ENCODE measurements around the gene DCLRE1C.
"Not testable (repeated sequence)": the region's sequence is repeated elsewhere in the genome, so short reads cannot be mapped to it uniquely, and the experiment has no call there.

Gene DCLRE1C

DNA sequence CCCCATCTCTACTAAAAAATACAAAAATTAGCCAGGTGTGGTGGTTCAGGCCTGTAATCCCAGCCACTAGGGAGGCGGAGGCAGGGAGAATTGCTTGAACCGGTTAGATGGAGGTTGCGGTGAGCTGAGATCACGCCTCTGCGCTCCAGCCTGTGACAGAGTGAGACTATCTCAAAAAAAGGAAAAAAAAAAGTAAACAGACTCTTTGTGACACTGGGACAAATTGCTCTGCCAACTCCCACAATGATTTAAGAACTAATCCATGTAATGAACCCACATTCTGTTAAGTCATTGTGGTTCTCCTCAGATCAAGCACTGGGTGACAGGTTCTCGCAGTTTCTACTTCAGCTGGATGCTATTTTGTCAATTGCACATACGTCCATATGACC is 11.0 kb downstream of the DCLRE1C start:
- H3K27ac ChIP-seq (ENCODE audit: low read depth in 2 of 2, low read length in 2 of 2); H3K9ac ChIP-seq (ENCODE audit: low read depth in 1 of 2, low read length in 2 of 2); H3K27me3 ChIP-seq (ENCODE audit: control insufficient read depth in 2 of 2, insufficient read depth in 2 of 2, low read length in 2 of 2); H3K4me3 ChIP-seq (ENCODE audit: low read length in 2 of 2); H3K4me1 ChIP-seq (ENCODE audit: control insufficient read depth in 2 of 2, insufficient read depth in 2 of 2, low read length in 2 of 2); H3K9me3 ChIP-seq (ENCODE audit: control insufficient read depth in 2 of 2, low read length in 2 of 2): not testable (repeated sequence)
- peaks cover 7 to 27% of the 10 kb centered on the region in 2 donors for H3K36me3 ChIP-seq (ENCODE audit: control insufficient read depth in 2 of 2, insufficient read depth in 2 of 2, low read length in 2 of 2)

DNA sequence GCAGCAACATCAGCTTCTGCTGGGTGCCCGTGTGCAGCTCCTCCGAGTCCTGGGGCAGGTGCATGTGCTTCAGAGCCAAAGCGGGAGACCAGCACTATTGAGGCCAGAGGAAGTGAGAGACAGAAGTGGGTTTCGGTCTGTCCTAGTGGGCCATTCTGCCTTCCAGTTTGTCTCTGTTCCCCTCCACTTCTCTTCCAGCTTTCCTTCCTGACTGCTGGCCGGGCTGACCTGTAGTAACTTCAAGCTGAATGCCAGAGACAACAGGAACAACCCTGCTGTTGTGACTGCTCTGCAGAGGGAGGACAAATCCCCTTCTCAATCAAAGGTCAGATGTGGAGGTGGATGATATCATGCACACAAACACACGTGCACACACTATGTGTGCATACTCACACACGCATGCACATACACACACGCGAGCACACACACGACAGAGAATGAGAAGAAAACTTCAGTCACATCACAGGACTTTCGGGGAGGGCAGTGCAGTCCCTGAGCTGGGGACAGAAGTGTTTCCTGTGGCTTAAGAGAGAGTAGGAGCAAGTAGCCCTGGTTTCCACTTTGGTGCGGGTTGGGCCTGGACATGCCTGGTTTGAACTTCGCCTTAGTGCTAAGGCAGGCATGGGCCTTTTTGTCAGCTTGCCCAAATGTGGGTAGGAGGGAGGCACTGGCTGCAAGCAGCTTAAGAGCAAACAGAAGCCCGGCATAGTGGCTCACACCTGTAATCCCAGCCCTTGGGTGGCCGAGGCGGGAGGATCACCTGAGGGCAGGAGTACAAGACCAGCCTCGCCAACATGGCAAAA is 11.5 kb downstream of the DCLRE1C start:
- not testable (repeated sequence) for H3K4me3 ChIP-seq (ENCODE audit: low read length in 2 of 2); H3K27me3 ChIP-seq (ENCODE audit: control insufficient read depth in 2 of 2, insufficient read depth in 2 of 2, low read length in 2 of 2); H3K9ac ChIP-seq (ENCODE audit: low read depth in 1 of 2, low read length in 2 of 2); H3K9me3 ChIP-seq (ENCODE audit: control insufficient read depth in 2 of 2, low read length in 2 of 2); H3K4me1 ChIP-seq (ENCODE audit: control insufficient read depth in 2 of 2, insufficient read depth in 2 of 2, low read length in 2 of 2)
- peaks cover 7 to 24% of the 10 kb centered on the region in 2 donors for H3K36me3 ChIP-seq (ENCODE audit: control insufficient read depth in 2 of 2, insufficient read depth in 2 of 2, low read length in 2 of 2)
- H3K27ac ChIP-seq (ENCODE audit: low read depth in 2 of 2, low read length in 2 of 2): peak overlapping the region in 1 of 2 donors; percentile 11

DNA sequence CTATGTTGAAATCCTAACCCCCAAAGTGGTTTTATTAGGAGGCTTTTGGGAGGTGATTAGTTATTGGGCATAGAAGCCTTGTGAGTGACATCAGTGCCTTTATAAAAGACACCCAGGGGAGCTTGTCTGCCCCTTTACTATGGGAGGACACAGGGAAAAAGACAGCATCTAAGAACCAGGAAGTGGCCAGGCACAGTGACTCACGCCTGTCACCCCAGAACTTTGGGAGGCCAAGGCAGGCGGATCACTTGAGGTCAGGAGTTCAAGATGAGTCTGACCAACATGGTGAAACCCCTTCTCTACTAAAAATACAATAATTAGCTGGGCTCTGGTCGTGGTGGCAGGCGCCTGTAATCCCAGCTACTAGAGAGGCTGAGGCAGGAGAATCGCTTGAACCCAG is 14.9 kb downstream of the DCLRE1C start:
- not testable (repeated sequence) for H3K4me3 ChIP-seq (ENCODE audit: low read length in 2 of 2); H3K9ac ChIP-seq (ENCODE audit: low read depth in 1 of 2, low read length in 2 of 2); H3K9me3 ChIP-seq (ENCODE audit: control insufficient read depth in 2 of 2, low read length in 2 of 2); H3K4me1 ChIP-seq (ENCODE audit: control insufficient read depth in 2 of 2, insufficient read depth in 2 of 2, low read length in 2 of 2); H3K27me3 ChIP-seq (ENCODE audit: control insufficient read depth in 2 of 2, insufficient read depth in 2 of 2, low read length in 2 of 2); H3K27ac ChIP-seq (ENCODE audit: low read depth in 2 of 2, low read length in 2 of 2)
- peaks cover 6 to 27% of the 10 kb centered on the region in 2 donors for H3K36me3 ChIP-seq (ENCODE audit: control insufficient read depth in 2 of 2, insufficient read depth in 2 of 2, low read length in 2 of 2)

DNA sequence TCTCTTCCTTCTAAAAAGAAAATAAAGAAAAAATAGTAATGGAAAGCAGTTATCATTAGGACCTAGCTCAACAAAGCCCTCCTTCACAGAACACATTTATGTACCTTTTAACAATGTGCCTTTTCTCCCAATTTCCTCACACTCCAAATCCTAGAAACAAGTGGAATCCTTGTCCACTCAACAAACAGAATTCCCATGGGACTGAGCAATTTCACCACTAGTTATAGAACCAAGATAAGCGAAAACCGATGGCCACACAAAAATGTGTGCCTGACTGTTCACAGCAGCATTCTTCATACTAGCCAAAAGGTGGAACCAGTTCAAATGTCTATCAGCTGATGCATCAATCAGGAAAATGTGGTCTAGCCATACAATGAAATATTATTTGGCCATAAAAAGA is 17.3 kb downstream of the DCLRE1C start:
- no peak overlapping the region for H3K27ac ChIP-seq (ENCODE audit: low read depth in 2 of 2, low read length in 2 of 2)
- H3K4me3 ChIP-seq (ENCODE audit: low read length in 2 of 2): no peak overlapping the region
- no peaks in the 10 kb centered on the region for H3K27me3 ChIP-seq (ENCODE audit: control insufficient read depth in 2 of 2, insufficient read depth in 2 of 2, low read length in 2 of 2)
- no peak overlapping the region for H3K9ac ChIP-seq (ENCODE audit: low read depth in 1 of 2, low read length in 2 of 2)
- H3K36me3 ChIP-seq (ENCODE audit: control insufficient read depth in 2 of 2, insufficient read depth in 2 of 2, low read length in 2 of 2): peaks cover 16 to 35% of the 10 kb centered on the region in 2 donors
- H3K4me1 ChIP-seq (ENCODE audit: control insufficient read depth in 2 of 2, insufficient read depth in 2 of 2, low read length in 2 of 2): no peaks in the 10 kb centered on the region
- no peaks in the 10 kb centered on the region for H3K9me3 ChIP-seq (ENCODE audit: control insufficient read depth in 2 of 2, low read length in 2 of 2)

DNA sequence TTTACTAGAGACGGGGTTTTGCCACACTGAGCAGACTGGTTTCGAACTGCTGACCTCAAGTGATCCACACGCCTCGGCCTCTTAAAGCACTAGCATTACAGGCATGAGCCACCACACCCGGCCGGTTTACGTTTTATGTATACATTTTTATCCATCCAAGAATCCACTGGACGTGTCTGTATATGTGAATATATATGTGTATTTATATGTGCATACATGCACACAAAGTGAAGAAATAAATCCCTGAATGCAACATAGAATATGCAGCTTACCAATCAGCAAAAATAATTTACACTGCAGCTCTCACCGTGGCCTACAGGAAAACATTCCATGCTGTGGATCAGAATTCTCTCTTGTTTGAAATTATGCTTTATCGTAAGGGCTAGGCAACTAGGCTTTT is 23.3 kb downstream of the DCLRE1C start:
- no peaks in the 10 kb centered on the region for H3K9me3 ChIP-seq (ENCODE audit: control insufficient read depth in 2 of 2, low read length in 2 of 2)
- no peaks in the 10 kb centered on the region for H3K4me1 ChIP-seq (ENCODE audit: control insufficient read depth in 2 of 2, insufficient read depth in 2 of 2, low read length in 2 of 2)
- peaks cover 45 to 54% of the 10 kb centered on the region in 2 donors for H3K36me3 ChIP-seq (ENCODE audit: control insufficient read depth in 2 of 2, insufficient read depth in 2 of 2, low read length in 2 of 2)
- no peak overlapping the region for H3K27ac ChIP-seq (ENCODE audit: low read depth in 2 of 2, low read length in 2 of 2)
- no peaks in the 10 kb centered on the region for H3K27me3 ChIP-seq (ENCODE audit: control insufficient read depth in 2 of 2, insufficient read depth in 2 of 2, low read length in 2 of 2)
- H3K9ac ChIP-seq (ENCODE audit: low read depth in 1 of 2, low read length in 2 of 2): no peak overlapping the region
- no peak overlapping the region for H3K4me3 ChIP-seq (ENCODE audit: low read length in 2 of 2)

DNA sequence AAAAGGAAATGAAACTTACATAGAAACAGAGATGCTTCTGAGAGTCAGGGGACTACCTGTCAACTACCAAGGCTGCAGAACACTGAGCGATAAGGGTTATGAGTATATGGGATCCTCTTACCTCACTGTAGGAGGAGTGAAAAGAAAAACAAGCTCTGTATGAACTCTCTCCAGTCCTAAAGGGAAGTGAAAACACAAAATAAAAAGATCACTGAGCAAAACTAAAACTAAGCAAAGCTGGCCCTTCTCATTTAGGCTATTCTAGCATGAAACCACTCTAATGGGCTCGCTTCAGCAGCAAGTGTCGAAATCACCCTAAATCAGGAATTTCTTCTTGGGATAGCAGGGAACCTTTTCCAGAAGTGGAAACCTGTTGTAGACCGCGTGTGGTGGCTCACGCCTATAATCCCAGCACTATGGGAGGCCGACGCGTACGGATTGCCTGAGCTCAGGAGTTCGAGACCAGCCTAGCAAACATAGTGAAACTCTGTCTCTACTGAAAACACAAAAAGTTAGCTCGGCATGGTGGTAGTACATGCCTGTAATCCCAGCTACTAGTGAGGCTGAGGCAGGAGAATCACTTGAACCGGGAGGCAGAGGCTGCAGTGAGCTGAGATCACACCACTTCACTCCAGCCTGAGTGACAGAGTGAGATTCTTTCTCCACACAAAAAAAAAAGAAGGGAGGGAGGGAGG is 27.0 kb downstream of the DCLRE1C start:
- Histone ChIP-seq H3K9me3 (ENCODE audit: control insufficient read depth in 2 of 2, low read length in 2 of 2) (no peaks in the 10 kb centered on the region), H3K36me3 (ENCODE audit: control insufficient read depth in 2 of 2, insufficient read depth in 2 of 2, low read length in 2 of 2) (peaks cover 49 to 50% of the 10 kb centered on the region in 2 donors), H3K4me1 (ENCODE audit: control insufficient read depth in 2 of 2, insufficient read depth in 2 of 2, low read length in 2 of 2) (no peaks in the 10 kb centered on the region), H3K27me3 (ENCODE audit: control insufficient read depth in 2 of 2, insufficient read depth in 2 of 2, low read length in 2 of 2) (no peaks in the 10 kb centered on the region), H3K9ac (ENCODE audit: low read depth in 1 of 2, low read length in 2 of 2) (no peak overlapping the region), H3K27ac (ENCODE audit: low read depth in 2 of 2, low read length in 2 of 2) (peak overlapping the region in 1 of 2 donors; percentile 33), H3K4me3 (ENCODE audit: low read length in 2 of 2) (no peak overlapping the region)

DNA sequence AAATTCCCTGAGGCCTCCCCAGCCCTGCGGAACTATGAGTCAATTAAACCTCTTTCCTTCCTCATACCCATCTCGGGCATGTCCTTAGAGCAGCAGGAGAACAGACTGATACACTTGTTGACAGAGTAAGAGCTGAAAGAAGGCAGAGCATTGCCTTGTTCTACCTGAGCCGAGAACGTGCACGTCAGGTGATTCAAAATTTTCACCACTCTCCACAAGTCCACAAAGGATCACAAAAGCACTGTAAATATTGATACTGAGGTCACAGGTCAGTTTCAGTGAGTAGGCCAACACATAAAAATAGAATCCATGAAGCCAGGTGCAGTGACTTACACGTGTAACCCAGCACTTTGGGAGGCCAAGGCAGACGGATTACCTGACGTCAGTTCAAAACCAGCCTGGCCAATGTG is 27.8 kb downstream of the DCLRE1C start:
- Histone ChIP-seq H3K4me3 (ENCODE audit: low read length in 2 of 2) (no peak overlapping the region), H3K36me3 (ENCODE audit: control insufficient read depth in 2 of 2, insufficient read depth in 2 of 2, low read length in 2 of 2) (peaks cover 48 to 54% of the 10 kb centered on the region in 2 donors), H3K27me3 (ENCODE audit: control insufficient read depth in 2 of 2, insufficient read depth in 2 of 2, low read length in 2 of 2) (no peaks in the 10 kb centered on the region), H3K9ac (ENCODE audit: low read depth in 1 of 2, low read length in 2 of 2) (no peak overlapping the region), H3K4me1 (ENCODE audit: control insufficient read depth in 2 of 2, insufficient read depth in 2 of 2, low read length in 2 of 2) (no peaks in the 10 kb centered on the region), H3K27ac (ENCODE audit: low read depth in 2 of 2, low read length in 2 of 2) (no peak overlapping the region), H3K9me3 (ENCODE audit: control insufficient read depth in 2 of 2, low read length in 2 of 2) (no peaks in the 10 kb centered on the region)

DNA sequence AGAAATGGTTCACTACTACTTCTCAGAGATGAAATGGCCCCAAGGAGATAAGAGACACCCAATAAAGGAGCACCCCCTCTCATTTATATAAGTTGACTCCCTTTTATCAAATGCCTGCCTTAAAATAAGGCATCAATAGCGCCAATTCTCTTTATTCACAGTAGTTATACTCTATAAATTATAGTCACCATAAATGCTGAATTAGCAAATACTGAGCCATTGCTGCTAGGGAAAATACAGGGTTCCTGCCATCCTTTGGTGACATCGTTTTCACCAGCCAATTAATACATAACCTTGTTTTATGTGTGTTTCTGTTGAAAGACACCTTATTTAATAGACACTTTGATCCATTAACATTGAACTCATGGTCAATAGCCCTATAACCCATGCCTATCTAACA is 28.6 kb downstream of the DCLRE1C start:
- H3K27me3 ChIP-seq (ENCODE audit: control insufficient read depth in 2 of 2, insufficient read depth in 2 of 2, low read length in 2 of 2): no peaks in the 10 kb centered on the region
- H3K9me3 ChIP-seq (ENCODE audit: control insufficient read depth in 2 of 2, low read length in 2 of 2): no peaks in the 10 kb centered on the region
- H3K36me3 ChIP-seq (ENCODE audit: control insufficient read depth in 2 of 2, insufficient read depth in 2 of 2, low read length in 2 of 2): peaks cover 44 to 50% of the 10 kb centered on the region in 2 donors
- H3K27ac ChIP-seq (ENCODE audit: low read depth in 2 of 2, low read length in 2 of 2): no peak overlapping the region
- H3K4me1 ChIP-seq (ENCODE audit: control insufficient read depth in 2 of 2, insufficient read depth in 2 of 2, low read length in 2 of 2): no peaks in the 10 kb centered on the region
- no peak overlapping the region for H3K4me3 ChIP-seq (ENCODE audit: low read length in 2 of 2)
- no peak overlapping the region for H3K9ac ChIP-seq (ENCODE audit: low read depth in 1 of 2, low read length in 2 of 2)

DNA sequence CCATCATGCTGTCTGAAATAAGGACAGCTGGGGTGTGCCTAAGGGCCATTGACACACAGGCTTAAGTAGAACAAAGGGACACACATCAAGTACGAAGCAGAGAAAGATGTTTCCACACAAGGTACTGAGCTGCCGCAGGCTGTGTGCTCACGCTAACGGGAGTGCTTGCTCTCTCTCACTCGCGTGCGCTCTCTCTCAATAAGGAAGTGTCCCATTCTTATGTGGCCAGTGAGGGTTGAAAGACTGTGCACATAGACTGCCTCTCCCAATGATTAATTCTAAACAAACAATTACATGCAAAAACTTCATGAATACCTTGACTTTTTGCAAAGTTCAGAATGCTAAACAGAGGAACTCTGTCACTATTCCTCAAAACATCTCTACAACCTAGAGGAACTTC is 29.9 kb downstream of the DCLRE1C start:
- no peak overlapping the region for H3K4me3 ChIP-seq (ENCODE audit: low read length in 2 of 2)

DNA sequence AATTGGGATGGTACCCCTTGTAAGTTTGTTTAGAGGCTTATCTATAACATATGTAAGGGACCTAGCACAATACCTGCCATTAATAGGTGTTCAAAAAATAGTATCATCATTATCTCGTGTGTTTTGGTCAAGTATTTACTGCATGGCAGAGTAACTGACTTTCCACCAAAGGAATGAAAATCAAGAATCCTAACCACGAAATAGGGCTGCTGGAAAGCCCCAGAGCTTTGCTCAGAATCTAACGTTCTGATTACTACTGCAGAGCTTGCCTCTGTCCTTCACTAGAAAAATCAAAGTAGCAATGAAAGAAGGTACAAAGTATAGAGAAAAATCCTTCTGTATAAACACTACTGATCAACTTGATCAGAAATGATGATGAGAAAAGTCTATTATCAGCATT is 34.9 kb downstream of the DCLRE1C start:
- Histone ChIP-seq H3K27me3 (ENCODE audit: control insufficient read depth in 2 of 2, insufficient read depth in 2 of 2, low read length in 2 of 2) (no peaks in the 10 kb centered on the region), H3K27ac (ENCODE audit: low read depth in 2 of 2, low read length in 2 of 2) (no peak overlapping the region), H3K9ac (ENCODE audit: low read depth in 1 of 2, low read length in 2 of 2) (no peak overlapping the region), H3K36me3 (ENCODE audit: control insufficient read depth in 2 of 2, insufficient read depth in 2 of 2, low read length in 2 of 2) (peaks cover 53 to 58% of the 10 kb centered on the region in 2 donors), H3K9me3 (ENCODE audit: control insufficient read depth in 2 of 2, low read length in 2 of 2) (peaks cover 6 to 12% of the 10 kb centered on the region in 2 donors), H3K4me1 (ENCODE audit: control insufficient read depth in 2 of 2, insufficient read depth in 2 of 2, low read length in 2 of 2) (no peaks in the 10 kb centered on the region), H3K4me3 (ENCODE audit: low read length in 2 of 2) (no peak overlapping the region)

More for the DNA sequence above, 29.9 kb downstream of the DCLRE1C start:
- no peaks in the 10 kb centered on the region for H3K9me3 ChIP-seq (ENCODE audit: control insufficient read depth in 2 of 2, low read length in 2 of 2)
- H3K4me1 ChIP-seq (ENCODE audit: control insufficient read depth in 2 of 2, insufficient read depth in 2 of 2, low read length in 2 of 2): no peaks in the 10 kb centered on the region
- no peak overlapping the region for H3K9ac ChIP-seq (ENCODE audit: low read depth in 1 of 2, low read length in 2 of 2)
- H3K36me3 ChIP-seq (ENCODE audit: control insufficient read depth in 2 of 2, insufficient read depth in 2 of 2, low read length in 2 of 2): peaks cover 50 to 56% of the 10 kb centered on the region in 2 donors
- no peak overlapping the region for H3K27ac ChIP-seq (ENCODE audit: low read depth in 2 of 2, low read length in 2 of 2)
- no peaks in the 10 kb centered on the region for H3K27me3 ChIP-seq (ENCODE audit: control insufficient read depth in 2 of 2, insufficient read depth in 2 of 2, low read length in 2 of 2)

Measured in mucosa of rectum (tissue), 2 donors.